Stimulated activated CD4-positive, alpha-beta T cell treated with anti-CD3 and anti-CD28 coated beads, Interleukin-1b, Interleukin-23, amount 100 ng/mL, for 24 hours (primary cell): ENCODE results near the gene TXN2.
"Not testable (repeated sequence)": the region's sequence is repeated elsewhere in the genome, so short reads cannot be mapped to it uniquely, and the experiment has no call there.

Source experiments
- DNase-seq, 4 experiments: peaks; one replicate each; pipeline ENCODE4 v3.0.0-alpha.2; 2020; ENCODE audit warnings: low read depth in 4 of 4, low spot score in 1 of 4

Gene TXN2

DNA sequence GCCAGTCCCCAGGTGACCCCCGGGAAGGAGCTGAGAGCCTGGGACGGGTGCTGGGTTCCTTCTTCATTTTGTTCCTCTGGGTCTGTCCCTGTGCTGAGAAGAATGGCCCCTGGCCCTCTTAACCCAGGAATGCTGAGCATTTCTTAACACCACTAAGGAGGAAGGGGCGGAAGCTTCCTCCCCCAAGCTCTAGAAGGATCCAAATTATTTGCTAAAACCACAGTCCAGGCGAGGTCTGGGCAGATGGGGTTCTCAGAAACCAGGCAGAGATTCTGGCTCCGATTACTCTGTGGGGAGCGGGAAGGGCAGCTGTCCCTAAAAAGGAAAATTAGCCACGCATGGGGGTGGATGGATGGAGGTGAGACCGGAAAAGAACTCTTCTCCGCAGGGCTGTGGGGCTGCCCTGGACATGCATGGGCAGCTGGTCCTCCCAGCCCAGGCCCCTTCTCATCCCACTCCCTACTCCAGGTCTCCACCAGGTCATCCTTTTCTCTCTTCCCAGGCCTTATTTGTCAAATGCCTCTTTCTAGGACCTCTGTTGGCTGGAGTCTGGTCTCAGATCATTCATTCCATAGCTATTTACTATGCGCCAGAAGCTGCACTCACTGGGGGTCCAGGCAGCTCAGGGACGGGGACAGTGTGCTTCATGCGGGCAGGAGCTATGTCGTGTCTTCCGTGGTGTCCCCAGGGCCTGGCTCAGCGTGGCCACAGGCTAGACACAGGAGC, 48.7 kb downstream of the TXN2 start:
- no peak for DNase-seq

DNA sequence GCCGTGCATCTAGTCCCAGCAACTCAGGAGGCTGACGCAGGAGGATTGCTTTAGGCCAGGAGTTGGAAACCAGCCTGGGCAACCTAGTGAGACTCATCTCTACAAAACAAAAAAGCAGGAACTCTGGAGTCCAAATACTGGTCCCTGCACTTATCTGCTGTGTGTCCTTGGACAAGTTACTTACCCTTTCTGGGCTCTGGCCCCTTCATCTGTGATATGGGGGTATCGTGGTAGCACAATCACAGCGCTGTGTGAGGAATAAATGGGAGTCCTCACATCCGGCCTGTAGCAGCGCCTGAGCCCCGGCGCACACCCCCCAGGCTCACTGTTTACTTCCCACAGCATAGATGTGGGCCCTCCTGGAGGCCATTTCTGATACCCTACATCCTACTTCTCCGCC, 49.5 kb downstream of the TXN2 start:
- DNase-seq = no peak

DNA sequence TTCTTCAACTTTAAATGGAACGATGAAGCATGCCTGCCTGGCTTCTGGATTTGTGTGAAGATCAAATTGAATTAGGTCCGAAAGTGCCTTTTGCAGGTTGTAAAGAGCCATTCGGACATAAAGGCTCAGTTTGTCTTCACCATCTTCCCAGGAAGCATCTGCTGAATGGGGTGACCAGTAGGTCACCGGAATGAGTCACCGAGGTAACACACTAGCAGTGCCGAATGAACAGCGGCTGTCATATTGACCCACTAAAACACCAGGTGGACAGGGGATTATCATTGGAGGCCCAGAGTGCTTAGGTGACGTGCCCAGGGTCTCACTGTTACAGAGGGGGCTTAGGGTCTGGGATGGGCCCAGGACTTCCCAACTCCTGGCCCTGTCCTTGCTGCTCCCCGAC, 50.6 kb downstream of the TXN2 start:
- no peak for DNase-seq

DNA sequence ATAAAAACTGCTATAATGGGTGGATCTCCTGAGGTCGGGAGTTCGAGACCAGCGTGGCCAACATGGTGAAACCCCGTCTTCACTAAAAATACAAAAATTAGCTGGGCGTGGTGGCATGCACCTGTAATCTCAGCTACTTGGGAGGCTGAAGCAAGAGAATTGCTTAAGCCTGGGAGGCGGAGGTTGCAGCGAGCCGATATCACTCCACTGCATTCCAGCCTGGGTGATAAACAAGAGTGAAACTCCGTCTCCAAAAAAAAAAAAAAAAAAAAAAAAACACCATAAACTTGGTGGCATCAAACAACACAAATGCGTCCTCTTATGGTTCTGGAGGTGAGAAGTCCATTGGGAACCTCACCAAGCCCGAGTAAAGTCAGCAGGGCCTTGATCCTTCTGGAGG, 53.5 kb downstream of the TXN2 start:
- not testable (repeated sequence) for DNase-seq

DNA sequence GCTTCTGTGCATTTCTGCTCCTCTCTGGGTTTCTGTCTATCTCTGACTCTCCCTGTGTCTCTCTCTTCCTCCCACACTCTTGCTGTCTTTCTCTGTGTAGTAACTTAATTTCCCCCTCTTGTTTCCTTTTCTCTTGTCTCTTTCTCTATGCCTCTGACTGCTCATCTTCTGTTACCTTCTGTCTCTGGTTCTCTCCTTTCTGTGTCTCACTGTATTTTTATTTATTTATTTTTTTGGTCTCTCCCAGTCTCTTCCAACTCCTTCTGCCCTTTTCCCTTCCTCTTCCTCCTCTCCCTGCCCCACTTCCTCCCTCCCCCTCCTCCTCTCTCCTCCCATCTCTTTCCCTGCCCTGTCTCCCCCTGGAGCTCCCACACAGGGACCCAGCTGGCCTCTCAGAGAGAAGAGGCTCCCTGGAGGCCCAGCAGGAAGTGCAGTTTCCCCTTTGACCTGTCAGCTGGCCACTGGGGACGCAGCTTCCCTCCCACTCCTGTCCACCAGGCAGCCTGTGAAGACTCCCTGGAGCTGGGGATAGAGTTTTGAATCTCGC, 55.4 kb downstream of the TXN2 start:
- no peak for DNase-seq

DNA sequence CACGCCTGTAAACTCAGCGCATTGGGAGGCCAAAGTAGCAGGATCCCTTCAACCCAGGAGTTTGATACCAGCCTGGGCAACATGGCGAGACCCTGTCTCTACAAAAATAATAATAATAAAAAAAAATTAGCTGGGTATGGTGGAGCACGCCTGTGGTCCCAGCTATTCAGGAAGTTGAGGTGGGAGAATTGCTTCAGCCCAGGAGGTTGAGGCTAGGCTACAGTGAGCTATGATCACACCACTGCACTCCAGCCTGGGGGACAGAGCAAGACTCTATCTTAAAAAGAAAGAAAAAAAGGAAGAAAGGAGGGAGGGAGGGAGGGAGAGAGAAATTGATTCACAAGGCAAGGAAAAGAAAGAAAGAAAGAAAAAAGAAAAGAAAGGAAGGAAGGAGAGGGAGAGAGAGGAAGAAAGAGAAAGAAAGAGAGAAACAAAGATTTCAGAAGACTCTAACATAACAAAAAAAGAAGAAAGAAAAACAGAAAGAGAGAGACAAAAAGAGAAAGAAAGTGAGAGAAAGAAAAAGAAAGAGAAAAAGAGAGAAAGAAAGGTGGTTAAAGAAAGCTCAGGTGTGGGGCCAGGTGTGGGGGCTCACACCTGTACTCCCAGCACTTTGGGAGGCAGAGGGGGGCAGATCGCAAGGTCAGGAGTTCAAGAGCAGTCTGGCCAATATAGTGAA, 56.4 kb downstream of the TXN2 start:
- DNase-seq = no peak

DNA sequence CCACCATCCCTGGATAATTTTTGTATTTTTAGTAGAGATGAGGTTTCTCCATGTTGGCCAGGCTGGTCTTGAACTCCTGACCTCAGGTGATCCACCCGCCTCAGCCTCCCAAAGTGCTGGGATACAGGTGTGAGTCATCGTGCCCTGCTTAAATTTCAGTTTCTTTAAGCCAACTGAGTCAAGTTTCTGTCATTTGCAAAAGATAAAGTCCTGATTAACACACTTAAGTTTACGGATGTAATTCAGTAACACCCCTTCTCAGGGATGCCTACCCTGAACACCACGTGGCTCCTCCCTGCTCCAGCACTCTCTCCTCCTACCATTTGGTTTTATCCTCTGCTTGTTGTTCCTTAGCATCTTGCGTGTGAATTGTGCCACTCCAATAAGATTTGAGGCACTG, 57.0 kb downstream of the TXN2 start:
- not testable (repeated sequence) for DNase-seq

DNA sequence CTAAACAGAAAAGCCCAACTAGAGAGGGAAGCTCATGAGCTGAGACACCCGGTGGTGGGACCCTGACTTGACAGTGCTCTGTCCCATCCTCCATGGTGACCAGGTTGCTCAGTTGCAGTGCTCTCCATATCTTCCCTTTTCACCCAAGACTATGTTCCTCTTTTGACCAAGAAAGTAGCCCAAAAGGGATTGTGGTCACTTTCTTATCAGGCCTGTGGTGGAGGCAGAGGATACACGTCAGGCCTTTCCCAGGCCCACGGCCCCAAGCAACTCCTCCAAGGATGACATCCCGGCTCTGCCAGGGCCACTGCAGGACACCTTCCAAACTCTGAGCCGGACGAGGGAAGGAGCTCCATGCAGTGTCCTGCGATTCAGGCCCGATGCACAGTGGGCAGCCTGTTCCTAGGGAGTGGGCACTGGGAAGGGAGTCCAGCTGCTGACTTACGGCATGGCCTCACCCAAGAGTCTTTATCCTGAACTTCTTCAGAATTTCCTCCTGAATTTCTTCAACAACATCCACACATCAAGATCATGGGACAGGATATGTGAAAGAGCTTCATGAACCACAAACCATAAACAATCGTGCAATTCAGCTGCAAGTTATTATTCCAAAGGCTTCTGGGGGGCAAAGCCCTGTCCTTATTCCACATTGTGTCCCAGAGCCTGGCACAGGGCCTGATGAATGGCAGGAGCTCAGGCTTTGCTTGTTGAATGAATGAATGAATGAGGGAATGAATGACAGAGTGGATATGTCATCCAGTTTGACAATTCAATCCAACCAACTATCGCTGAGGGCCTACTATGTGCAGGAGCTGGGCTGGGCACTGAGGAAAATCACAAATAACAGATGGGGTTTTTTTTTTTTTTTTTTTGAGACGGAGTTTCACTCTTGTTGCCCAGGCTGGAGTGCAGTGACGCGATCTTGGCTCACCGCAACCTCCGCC, 57.7 kb downstream of the TXN2 start:
- no peak for DNase-seq

DNA sequence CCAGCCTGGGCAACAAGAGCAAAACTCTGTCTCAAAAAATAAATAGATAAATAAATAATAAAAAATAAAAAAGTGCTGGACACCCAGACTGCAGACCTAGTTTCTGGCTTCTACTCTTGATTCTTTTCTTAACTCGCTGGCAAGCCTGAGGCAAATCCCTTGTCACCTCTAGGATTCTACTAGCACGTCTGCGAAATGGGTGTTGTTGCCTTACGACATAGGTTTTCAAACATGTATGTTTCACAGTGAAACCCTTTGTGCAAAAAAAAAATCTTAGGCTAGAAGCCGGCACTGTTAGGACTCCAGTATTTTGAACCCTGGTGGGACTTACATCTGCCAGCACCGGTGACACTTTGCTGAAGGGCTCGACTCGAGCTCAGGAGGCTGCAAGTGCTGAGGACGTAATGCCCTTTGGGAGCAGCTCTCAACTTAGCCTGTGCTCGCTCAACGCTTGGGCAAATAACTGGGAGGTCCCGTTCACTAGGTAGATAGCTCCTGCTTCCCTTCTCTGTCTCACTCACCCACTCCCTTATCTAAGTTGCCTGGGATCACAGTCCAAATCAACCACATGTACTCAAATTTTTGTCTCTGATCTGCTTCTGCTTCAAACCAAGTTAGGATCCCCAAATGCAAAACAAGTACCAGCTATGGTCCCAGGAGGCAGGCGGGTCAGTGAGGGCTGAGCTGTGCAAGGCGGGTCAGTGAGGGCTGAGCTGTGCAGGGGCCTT, 59.0 kb downstream of the TXN2 start:
- no peak for DNase-seq

DNA sequence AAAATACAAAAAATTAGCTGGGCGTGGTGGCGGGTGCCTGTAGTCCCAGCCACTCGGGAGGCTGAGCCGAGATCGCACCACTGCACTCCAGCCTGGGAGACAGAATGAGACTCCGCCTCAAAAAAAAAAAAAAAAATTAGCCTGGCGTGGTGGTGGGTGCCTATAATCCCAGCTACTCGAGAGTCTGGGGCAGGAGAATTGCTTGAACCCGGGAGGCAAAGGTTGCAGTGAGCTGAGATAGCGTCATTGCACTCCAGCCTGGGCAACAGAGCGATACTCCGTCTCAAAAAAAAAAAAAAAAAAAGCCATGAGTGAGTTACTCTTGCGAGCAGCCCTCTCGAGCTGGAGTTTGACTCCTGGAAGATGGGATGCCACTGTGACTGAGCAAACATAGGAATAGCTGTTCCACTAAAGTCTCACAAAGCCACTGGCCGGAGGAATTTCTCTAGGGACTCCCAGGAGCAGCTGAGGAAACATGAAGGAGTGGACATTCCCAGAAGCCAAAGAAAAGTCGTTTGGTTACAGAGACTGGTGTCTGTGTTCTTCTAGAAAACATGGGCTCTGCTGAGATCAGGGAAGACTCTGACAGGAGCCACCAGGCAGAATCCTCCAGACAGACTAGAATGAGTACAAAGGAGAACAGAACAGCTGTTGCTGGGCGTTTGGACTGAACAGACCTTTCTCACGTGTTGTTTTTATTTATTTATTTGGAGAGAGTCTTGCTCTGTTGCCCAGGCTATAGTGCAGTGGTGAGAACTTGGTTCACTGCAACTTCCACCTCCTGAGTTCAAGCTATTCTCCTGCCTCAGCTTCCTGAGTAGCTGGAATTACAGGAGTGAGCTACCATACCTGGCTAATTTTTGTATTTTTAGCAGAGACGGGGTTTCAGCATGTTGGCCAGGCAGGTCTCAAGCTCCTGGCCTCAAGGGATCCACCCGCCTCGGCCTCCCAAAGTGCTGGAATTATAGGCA, 61.2 kb downstream of the TXN2 start:
- DNase-seq = no peak

DNA sequence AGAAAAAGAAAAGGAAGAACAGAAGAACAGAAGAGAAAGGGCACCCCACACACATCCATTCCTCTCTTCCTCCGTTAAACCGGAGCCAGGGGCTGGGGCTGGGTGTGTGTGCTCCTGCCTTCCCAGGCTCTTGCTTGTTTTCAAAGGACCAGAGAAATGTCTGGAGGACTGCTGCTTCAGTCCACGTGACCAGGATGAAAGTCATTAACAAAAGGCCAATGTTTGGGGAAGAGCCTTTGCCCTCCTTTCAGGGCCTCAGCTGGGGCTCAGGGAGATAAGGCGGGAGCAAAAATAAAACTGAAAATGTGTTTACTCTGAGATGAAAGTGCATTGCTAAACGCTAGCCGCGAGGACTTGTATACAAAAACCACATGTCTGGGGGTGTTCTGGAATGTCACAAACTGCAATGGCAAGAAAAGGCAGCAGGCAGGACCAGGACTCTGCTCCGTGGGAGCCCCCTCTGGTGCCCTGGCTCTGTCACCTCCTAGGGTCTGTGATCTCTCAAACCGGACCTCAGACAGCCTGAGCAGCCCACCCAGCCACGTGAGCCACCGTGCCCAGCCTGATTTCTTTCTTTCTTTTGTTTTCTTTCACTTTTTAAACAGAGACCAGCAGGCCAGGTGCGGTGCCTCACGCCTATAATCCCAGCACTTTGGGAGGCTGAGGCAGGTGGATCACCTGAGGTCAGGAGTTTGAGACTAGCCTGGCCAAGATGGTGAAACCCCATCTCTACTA, 62.1 kb downstream of the TXN2 start:
- DNase-seq = no peak

DNA sequence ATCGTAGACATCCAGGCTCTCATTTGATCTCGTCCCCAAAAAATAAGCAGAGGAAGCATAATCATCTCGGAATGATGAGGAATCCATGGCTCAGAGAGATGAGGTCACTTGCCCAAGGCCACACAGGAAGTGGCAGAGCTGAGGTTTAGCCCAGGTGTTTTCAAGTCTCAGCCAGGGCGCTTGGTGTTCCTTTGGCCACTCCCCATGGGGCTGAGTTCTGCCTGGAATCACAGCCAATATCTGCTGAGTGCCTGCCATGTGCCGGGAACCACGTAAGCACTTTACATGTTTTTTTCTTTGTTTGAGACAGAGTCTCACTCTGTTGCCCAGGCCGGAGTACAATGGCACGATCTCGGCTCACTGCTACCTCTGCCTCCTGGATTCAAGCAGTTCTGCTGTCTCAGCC, 64.2 kb downstream of the TXN2 start:
- no peak for DNase-seq
